Head of caudate nucleus (tissue), 42 donors: ENCODE measurements around the gene CABLES2.
"Not testable (repeated sequence)": the region's sequence is repeated elsewhere in the genome, so short reads cannot be mapped to it uniquely, and the experiment has no call there.

Experiments
- DNase-seq, 42 donors: peaks; one replicate each; pipeline versions ENCODE4 v3.0.0 to v3.0.0-alpha.2; 2020 to 2021; ENCODE audit warnings: mixed read lengths in 7 of 42
- intact Hi-C: fragments of 100-400 bp; cut with DNase I; formaldehyde crosslinking; loops from one replicate; pipeline ENCODE4 v1.15.0; 2022

Gene CABLES2

DNA sequence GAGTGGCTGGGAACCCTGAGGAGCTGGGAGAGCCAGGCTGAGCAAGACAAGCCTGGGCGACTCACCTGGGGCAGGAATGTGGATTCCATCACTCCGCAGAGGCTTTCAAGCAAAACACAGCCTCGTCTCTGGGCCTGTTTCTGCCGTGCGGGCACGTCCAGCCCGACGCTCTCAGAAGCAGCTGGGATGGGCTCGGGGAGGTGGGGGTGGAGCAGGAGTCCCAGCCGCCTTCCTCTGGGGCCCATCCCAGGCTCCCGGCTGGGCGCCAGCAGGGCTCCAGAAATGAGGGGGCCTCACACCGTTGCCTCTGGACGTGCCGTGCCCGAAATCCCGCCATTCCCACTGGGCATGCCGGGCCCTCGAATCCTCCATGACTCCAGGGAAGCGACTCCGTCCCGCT lies 28.9 kb downstream of the CABLES2 start:
- intact Hi-C loops = loop anchor here (10.0 kb wide), 1 partner anchor 533 kb away; no protein-coding TSS in a partner anchor
- DNase-seq = no peak

DNA sequence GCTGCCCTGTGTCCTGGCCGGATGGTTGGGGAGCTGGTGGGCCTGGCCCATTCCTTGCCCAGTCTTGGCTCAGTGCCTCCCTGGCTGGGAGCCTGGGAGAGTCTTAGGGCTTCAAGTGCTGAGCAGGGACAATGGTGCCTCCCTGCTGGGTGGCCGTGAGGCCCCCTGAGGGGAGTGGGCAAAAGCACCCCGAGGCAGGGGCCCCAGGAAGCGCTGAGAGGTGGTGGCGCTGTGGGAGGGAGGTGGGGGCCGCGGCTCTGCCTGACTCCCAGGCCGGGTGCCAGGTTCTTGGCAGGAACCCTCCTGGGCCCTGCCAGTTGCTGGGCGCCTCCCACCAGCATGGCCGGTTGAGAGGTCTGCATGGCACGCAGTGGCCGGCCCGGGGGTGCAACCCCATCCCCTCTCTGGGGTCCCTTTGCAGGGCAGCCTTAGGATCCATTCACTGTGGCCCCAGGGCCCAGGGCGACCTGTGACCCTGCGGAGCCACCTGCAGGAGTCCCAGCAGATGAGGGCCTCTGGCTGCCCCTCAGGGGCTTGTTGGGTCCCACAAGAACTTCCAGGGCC lies 29.4 kb downstream of the CABLES2 start:
- DNase-seq = peak in 29 of 42 donors; percentile 33 to 75 (median 56)
- intact Hi-C loops = loop anchor here (10.0 kb wide), 1 partner anchor 533 kb away; no protein-coding TSS in a partner anchor

DNA sequence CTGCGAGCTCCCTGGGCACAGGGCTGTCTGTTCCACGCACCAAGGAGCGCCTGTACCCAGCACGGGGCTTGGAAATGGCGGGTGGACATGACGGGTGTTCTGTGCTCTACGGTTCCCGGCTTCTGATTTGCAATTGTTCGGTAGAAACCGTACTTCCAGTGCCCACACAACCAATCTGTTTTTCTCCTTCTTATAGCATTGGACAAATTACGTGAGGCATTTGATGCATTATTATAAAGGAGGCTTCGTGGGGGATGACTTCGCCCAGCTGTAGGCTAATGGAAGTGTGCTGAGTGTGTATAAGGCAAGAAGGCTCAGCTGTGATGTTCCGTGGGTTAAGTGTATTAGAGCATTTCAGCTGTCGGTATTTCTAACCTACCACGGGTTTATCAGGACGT lies 30.0 kb downstream of the CABLES2 start:
- intact Hi-C loops = loop anchor here (10.0 kb wide), 1 partner anchor 532 kb away; no protein-coding TSS in a partner anchor
- no peak for DNase-seq

GRCh38 chr20:62376112-62377063 lies 30.7 kb downstream of the CABLES2 start:
- peak in 1 of 42 donors; percentile 46 for DNase-seq
- intact Hi-C loops = loop anchor here (10.0 kb wide), 1 partner anchor 532 kb away; no protein-coding TSS in a partner anchor

- no peak for DNase-seq
- intact Hi-C loops = loop anchor here (10.0 kb wide), 1 partner anchor 530 kb away; no protein-coding TSS in a partner anchor
These were observed 32.5 kb downstream of the CABLES2 start for GRCh38 chr20:62374331-62375152.

- not testable (repeated sequence) for DNase-seq
- intact Hi-C loops = loop anchor here (10.0 kb wide), 1 partner anchor 529 kb away; no protein-coding TSS in a partner anchor
These were observed 33.4 kb downstream of the CABLES2 start for GRCh38 chr20:62373631-62374179.

DNA sequence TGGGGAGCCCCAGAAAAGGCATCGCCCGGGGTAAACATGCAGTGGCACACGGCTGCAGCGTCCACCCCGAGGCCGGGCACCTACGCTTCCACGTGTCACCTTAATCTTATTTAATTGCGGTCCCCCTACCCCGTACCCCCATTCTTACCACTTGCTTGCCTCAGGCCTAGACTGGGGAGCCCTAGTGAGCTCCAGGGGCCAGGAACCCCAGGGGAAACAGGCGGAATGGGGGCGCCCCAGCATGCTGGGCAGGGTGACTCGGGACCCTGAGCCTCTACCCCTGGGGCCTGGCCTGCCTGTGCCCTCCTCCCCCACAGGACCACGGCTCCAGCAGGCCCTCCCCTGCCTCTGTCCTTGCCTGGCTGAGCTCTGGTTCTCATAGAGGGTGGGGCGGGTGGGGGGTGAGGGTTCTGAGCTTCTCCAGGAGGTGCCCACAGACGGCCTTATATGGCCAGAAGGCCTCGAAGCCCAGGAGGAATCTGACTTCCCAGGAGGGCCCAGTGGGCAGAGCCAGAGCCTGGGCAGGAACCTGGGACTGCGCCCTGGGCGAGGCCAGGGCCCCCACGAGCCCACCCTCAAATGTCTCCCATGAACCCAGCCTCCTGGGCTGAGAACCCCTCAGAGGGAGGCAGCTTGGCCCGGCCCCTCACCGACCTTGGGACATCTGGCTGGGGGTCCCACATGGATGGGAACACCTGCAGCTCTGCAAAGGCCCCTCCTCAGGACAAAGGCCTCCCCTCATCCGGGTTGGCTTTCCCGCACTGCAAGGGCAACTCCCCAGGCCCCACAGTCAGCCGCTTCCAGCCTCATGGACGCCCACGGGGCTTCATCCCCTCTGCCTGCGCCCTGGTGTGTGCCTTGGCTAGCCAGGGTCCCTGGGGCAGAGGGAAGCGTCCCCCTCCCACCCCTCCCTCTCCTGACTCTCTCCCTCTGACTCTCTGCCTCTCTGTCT lies 34.8 kb downstream of the CABLES2 start:
- intact Hi-C loops = loop anchor here (10.0 kb wide), 1 partner anchor 528 kb away; no protein-coding TSS in a partner anchor
- no peak for DNase-seq

DNA sequence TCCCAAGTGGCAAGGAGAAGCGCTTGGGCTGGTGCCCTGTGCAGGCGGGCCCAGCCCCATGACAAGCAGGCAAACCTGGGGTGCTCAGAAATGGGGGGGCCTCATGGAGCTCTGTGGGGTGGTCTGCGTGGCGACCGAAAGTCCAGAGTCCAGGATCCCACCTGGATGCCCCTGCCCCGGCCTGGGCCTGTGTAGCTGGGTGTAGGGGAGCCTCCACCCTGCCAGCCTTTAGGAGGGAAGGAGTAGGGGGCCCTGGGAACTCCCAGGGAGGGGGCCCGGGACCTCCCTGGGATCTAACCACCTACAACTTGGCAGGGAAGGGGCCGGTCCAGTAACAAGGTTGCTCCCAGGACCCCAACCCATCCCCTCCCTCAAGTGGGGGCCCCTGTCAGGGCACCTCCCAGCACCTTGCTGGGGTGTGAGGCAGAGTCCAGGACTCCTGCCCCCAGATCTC lies 35.5 kb downstream of the CABLES2 start:
- intact Hi-C loops = loop anchor here (10.0 kb wide), 1 partner anchor 527 kb away; no protein-coding TSS in a partner anchor
- no peak for DNase-seq

GRCh38 chr20:62370807-62371587 lies 36.1 kb downstream of the CABLES2 start:
- DNase-seq = no peak
- intact Hi-C loops = loop anchor here (10.0 kb wide), 1 partner anchor 526 kb away; no protein-coding TSS in a partner anchor

GRCh38 chr20:62370115-62370806 lies 36.8 kb downstream of the CABLES2 start:
- no peak for DNase-seq
- intact Hi-C loops = loop anchor here (10.0 kb wide), 1 partner anchor 525 kb away; no protein-coding TSS in a partner anchor

- intact Hi-C loops = loop anchor here (10.0 kb wide), 1 partner anchor 525 kb away; no protein-coding TSS in a partner anchor
- DNase-seq = no peak
These were observed 37.3 kb downstream of the CABLES2 start for GRCh38 chr20:62369815-62370114.

- peak in 9 of 42 donors; percentile 41 to 79 (median 56) for DNase-seq
- intact Hi-C loops = no loop called here
These were observed 37.9 kb downstream of the CABLES2 start for GRCh38 chr20:62368976-62369814.

- intact Hi-C loops = no loop called here
- no peak for DNase-seq
These were observed 38.6 kb downstream of the CABLES2 start for GRCh38 chr20:62368392-62368975.

- intact Hi-C loops = no loop called here
- DNase-seq = peak in 24 of 42 donors; percentile 29 to 70 (median 50)
These were observed 39.3 kb downstream of the CABLES2 start for GRCh38 chr20:62367633-62368391.
